AG04450 (cell line): ENCODE data around the gene SLC16A11. TPM values are rescaled to one million over a fixed set of nuclear protein-coding genes. Genes with fewer than 3 reads are reported as not detected.

ENCODE experiments used
- CTCF ChIA-PET: fragments of 300-600, 350-600 bp; formaldehyde crosslinking; extraction: SDS; loops from one replicate; lab custom pipeline; 2022; ENCODE audit warnings: antibody characterized with exemption, inconsistent platforms; lab: Charles Lee
- POLR2A ChIA-PET: fragments of 350-600 bp; formaldehyde crosslinking; extraction: SDS; loops from one replicate; lab custom pipeline; 2021; ENCODE audit warnings: antibody characterized with exemption, inconsistent platforms; lab: Yijun Ruan, JAX
- DNase-seq: peaks from one replicate; pipeline ENCODE4 v3.0.0-alpha.2; 2011; ENCODE audit warnings: low read depth, low spot score
- H3K27ac ChIP-seq: one replicate; pipeline ENCODE4 v1.5.1; 2012; ENCODE audit warnings: low read depth, low read length, control low read depth
- H3K27me3 ChIP-seq: one replicate; pipeline ENCODE4 v1.6.0; 2012; ENCODE audit warnings: low read length; ENCODE audit not compliant: control insufficient read depth, insufficient read depth
- H3K4me3 ChIP-seq: 2 replicates; pipeline ENCODE4 v1.5.1; 2011; ENCODE audit warnings: mild to moderate bottlenecking, low read depth, low read length, control low read depth
- H3K9me3 ChIP-seq: 2 replicates; pipeline ENCODE4 v1.5.1; 2012; ENCODE audit warnings: low read length; ENCODE audit not compliant: control insufficient read depth, insufficient read depth
- CTCF ChIP-seq: IDR thresholded peaks from 2 replicates; pipeline ENCODE4 v1.5.1; 2011; ENCODE audit warnings: low read depth, low read length, control low read depth, inconsistent platforms
- polyA plus RNA-seq: library from polyadenylated mRNA; depleted of rRNA; stranded (reverse); fragments of >200 nt; gene quantifications from 2 replicates; pipeline ENCODE4 v1.2.3, GENCODE V29; 2011

SLC16A11 gene
- polyA plus RNA-seq, 1 experiment, result not detected

DNA sequence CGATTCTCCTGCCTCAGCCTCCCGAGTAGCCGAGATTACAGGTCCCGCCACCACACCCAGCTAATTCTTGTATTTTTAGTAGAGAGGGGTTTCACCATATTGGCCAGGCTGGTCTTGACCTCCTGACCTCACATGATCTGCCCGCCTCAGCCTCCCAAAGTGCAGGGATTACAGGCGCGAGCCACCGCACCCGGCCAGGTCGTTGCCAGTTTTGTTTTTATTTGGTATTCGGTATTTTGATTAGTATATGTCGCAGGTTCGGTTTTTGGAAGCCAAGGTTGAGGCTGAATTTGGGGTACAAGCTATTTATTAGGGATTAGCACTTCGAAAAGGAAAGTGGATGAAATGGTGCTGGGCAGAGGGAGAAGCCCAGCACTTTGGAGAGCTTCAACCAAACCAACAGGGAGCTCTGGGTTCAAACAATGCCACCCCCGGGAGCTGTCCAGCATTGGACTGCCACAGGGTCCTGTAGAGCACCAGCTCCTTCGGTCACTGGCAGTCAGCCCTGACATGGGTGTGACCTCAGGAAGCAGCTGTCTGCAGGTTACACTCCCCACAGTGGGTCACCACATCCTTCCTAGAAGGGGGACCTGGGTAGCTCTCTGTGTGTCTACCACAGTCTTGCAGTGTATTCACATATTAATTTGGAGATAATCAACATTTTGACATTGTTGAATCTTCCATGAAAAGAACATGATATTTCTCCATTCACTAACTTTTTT, 37.6 kb upstream of the SLC16A11 start:
- DNase-seq, result no peak
- ChIA-PET CTCF (interaction anchor here (0.6 kb wide), 1 partner anchor 55 kb away, joined by 3 read pairs; no protein-coding TSS in a partner anchor), POLR2A (no interaction called here)
- Histone ChIP-seq H3K27ac (no peak overlapping the region), H3K4me3 (no peak overlapping the region), H3K9me3 (no peaks in the 10 kb centered on the region), H3K27me3 (no peaks in the 10 kb centered on the region)
- TF ChIP-seq CTCF, result no peak

- Histone ChIP-seq H3K9me3 (no peaks in the 10 kb centered on the region), H3K4me3 (no peak overlapping the region), H3K27me3 (no peaks in the 10 kb centered on the region), H3K27ac (no peak overlapping the region)
- POLR2A ChIA-PET, result no interaction called here
- CTCF ChIA-PET, result interaction anchor here (0.6 kb wide), 1 partner anchor 56 kb away, joined by 3 read pairs; no protein-coding TSS in a partner anchor
- no peak for TF ChIP-seq CTCF
- no peak for DNase-seq
These were observed 36.7 kb upstream of the SLC16A11 start for GRCh38 chr17:7080456-7081041.

GRCh38 chr17:7079581-7080455, 35.9 kb upstream of the SLC16A11 start, which contains the start of gene CLEC10A:
CLEC10A (minus strand) TSS chr17:7080251; CDS start chr17:7078812, 1,439 bp downstream.
- DNase-seq, result no peak
- Histone ChIP-seq H3K27me3 (no peaks in the 10 kb centered on the region), H3K27ac (no peak within 1 kb of the TSS), H3K9me3 (no peaks in the 10 kb centered on the region), H3K4me3 (no peak within 1 kb of the TSS)
- TF ChIP-seq CTCF, result no peak
- ChIA-PET POLR2A (no interaction called here), CTCF (no interaction called here)

- Histone ChIP-seq H3K27me3 (peaks cover 2% of the 10 kb centered on the region), H3K27ac (no peak overlapping the region), H3K4me3 (no peak overlapping the region), H3K9me3 (no peaks in the 10 kb centered on the region)
- DNase-seq, result no peak
- no peak for TF ChIP-seq CTCF
- ChIA-PET CTCF (no interaction called here), POLR2A (no interaction called here)
These were observed 34.8 kb upstream of the SLC16A11 start for GRCh38 chr17:7078711-7079110.
